22Rv1 (cell line): ENCODE measurements around the gene RICTOR.

Experiments used
- ZFX ChIP-seq: fragments of 450-650 bp; IDR thresholded peaks from 2 replicates; pipeline ENCODE4 v1.6.1; 2017; ENCODE audit warnings: antibody characterized with exemption, borderline replicate concordance
- TF ChIP-seq, protein P1 (sequence below): fragments of 450-650 bp; IDR thresholded peaks from 2 replicates; pipeline ENCODE4 v1.5.1; 2017; ENCODE audit warnings: mild to moderate bottlenecking

DNA sequence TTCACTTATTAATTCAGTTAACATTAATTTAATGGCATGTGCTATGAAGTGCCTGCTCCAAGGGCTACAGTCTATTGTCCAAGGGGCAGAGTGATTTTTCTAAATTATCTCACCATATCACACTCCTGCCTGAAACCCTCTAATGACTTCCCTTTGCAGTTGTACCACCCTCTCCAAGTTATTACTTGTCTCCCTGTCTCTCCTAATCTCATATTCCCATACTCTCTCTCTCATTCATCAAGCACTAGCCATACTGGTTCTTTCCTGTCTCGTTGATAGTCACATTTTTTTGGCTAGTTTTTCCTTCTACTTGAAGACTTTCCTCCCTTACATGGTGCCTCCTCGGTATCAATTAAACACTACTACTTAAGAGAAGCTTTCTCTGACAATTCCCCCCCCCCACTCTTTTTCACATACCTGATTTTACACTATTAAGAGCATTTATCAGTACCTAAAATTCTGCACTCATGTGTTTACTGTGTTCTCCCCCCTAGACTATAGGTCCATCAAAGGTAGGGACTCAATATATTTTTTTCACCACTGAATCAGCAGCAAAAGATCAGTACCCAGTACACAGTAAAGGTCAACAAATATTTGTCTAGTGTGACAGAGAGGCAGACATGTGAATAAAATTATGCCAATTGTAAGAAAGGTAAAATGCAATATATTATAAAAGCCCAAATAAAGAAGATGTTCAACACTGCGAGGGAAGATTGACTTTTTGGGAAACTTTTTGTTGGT lies 19.0 kb downstream of the RICTOR start:
- TF ChIP-seq, protein P1, sequence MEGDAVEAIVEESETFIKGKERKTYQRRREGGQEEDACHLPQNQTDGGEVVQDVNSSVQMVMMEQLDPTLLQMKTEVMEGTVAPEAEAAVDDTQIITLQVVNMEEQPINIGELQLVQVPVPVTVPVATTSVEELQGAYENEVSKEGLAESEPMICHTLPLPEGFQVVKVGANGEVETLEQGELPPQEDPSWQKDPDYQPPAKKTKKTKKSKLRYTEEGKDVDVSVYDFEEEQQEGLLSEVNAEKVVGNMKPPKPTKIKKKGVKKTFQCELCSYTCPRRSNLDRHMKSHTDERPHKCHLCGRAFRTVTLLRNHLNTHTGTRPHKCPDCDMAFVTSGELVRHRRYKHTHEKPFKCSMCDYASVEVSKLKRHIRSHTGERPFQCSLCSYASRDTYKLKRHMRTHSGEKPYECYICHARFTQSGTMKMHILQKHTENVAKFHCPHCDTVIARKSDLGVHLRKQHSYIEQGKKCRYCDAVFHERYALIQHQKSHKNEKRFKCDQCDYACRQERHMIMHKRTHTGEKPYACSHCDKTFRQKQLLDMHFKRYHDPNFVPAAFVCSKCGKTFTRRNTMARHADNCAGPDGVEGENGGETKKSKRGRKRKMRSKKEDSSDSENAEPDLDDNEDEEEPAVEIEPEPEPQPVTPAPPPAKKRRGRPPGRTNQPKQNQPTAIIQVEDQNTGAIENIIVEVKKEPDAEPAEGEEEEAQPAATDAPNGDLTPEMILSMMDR, result no peak
- no peak for TF ChIP-seq ZFX
